Neural cell (in vitro differentiated cells): ENCODE data around the gene CD81. TPM values are rescaled to one million over a fixed set of nuclear protein-coding genes. Genes with fewer than 3 reads are reported as not detected.

Experiments used
- H2AFZ ChIP-seq: fragments of 200-600, 300-800 bp; sonication (generic), shearing (Covaris generic); 2 replicates; pipeline ENCODE4 v1.6.0; 2014; ENCODE audit warnings: low read depth, mild to moderate bottlenecking, antibody characterized with exemption, low read length, moderate library complexity
- H3F3A ChIP-seq: fragments of 200-600 bp; shearing (Covaris generic); 2 replicates; pipeline ENCODE4 v1.6.1; 2016; ENCODE audit warnings: mild to moderate bottlenecking, moderate library complexity, mixed read lengths, antibody characterized with exemption, low read length; ENCODE audit not compliant: insufficient read depth, poor library complexity, severe bottlenecking
- H3K27ac ChIP-seq: fragments of 200-600, 300-800 bp; sonication (generic), shearing (Covaris generic); 2 replicates; pipeline ENCODE4 v1.5.1; 2014; ENCODE audit warnings: mild to moderate bottlenecking, low read length, moderate library complexity
- H3K27me3 ChIP-seq: fragments of 300-800, 200-600 bp; sonication (generic), shearing (Covaris generic); 2 replicates; pipeline ENCODE4 v1.6.0; 2014; ENCODE audit warnings: mild to moderate bottlenecking, low read depth, low read length, moderate library complexity; ENCODE audit not compliant: insufficient read depth
- H3K36me3 ChIP-seq: fragments of 300-800, 200-600 bp; sonication (generic), shearing (Covaris generic); 2 replicates; pipeline ENCODE4 v1.5.1; 2014; ENCODE audit warnings: mild to moderate bottlenecking, antibody characterized with exemption, low read length, moderate library complexity; ENCODE audit not compliant: insufficient read depth
- H3K4me2 ChIP-seq: fragments of 300-800, 200-600 bp; sonication (generic), shearing (Covaris generic); 2 replicates; pipeline ENCODE4 v1.6.0; 2014; ENCODE audit warnings: mild to moderate bottlenecking, low read length
- H3K4me3 ChIP-seq: fragments of 300-800, 200-600 bp; sonication (generic), shearing (Covaris generic); 2 replicates; pipeline ENCODE4 v1.5.1; 2014; ENCODE audit warnings: mild to moderate bottlenecking, low read length, moderate library complexity
- H3K79me2 ChIP-seq: fragments of 200-600 bp; shearing (Covaris generic); replicated peaks from 2 replicates; pipeline ENCODE4 v1.6.0; 2014; ENCODE audit warnings: mild to moderate bottlenecking, low read length, moderate library complexity; ENCODE audit not compliant: insufficient read depth
- H3K9ac ChIP-seq: fragments of 300-800, 200-600 bp; sonication (generic), shearing (Covaris generic); 2 replicates; pipeline ENCODE4 v1.6.1; 2016; ENCODE audit warnings: mild to moderate bottlenecking, low read length, mixed read lengths
- H3K9me2 ChIP-seq: fragments of 200-600 bp; shearing (Covaris generic); 2 replicates; pipeline ENCODE4 v1.6.1; 2016; ENCODE audit warnings: mild to moderate bottlenecking, low read length, mixed read lengths; ENCODE audit not compliant: insufficient read depth
- H3K9me3 ChIP-seq: fragments of 200-600, 300-800 bp; sonication (generic), shearing (Covaris generic); 2 replicates; pipeline ENCODE4 v1.6.1; 2016; ENCODE audit warnings: mild to moderate bottlenecking, mixed run types, low read length, moderate library complexity, mixed read lengths
- H4K20me1 ChIP-seq: fragments of 200-600 bp; shearing (Covaris generic); 2 replicates; pipeline ENCODE4 v1.6.1; 2016; ENCODE audit warnings: mild to moderate bottlenecking, mixed run types; ENCODE audit not compliant: insufficient read depth
- CTCF ChIP-seq: fragments of 450-650 bp; IDR thresholded peaks from 2 replicates; pipeline ENCODE4 v1.5.1; 2014; ENCODE audit warnings: antibody characterized with exemption, mild to moderate bottlenecking, moderate library complexity; ENCODE audit not compliant: poor library complexity, severe bottlenecking
- EP300 ChIP-seq: fragments of 450-650 bp; conservative IDR thresholded peaks from 2 replicates; pipeline ENCODE4 v1.6.1; 2014; ENCODE audit warnings: antibody characterized with exemption, mild to moderate bottlenecking, moderate library complexity; ENCODE audit not compliant: poor library complexity, severe bottlenecking
- EZH2 ChIP-seq: fragments of 200-600, 300-800 bp; shearing (Covaris generic), sonication (generic); IDR thresholded peaks from 2 replicates; pipeline ENCODE4 v1.6.1; 2014; ENCODE audit warnings: antibody characterized with exemption, low read length, borderline replicate concordance, mild to moderate bottlenecking; ENCODE audit not compliant: insufficient read depth, poor library complexity, severe bottlenecking
- MXI1 ChIP-seq: fragments of 450-650 bp; conservative IDR thresholded peaks from 2 replicates; pipeline ENCODE4 v1.6.1; 2014; ENCODE audit warnings: antibody characterized with exemption, mild to moderate bottlenecking; ENCODE audit not compliant: poor library complexity, severe bottlenecking
- POLR2AphosphoS5 ChIP-seq: IDR thresholded peaks from 2 replicates; pipeline ENCODE4 v1.6.1; 2012
- RAD21 ChIP-seq: fragments of 450-650 bp; conservative IDR thresholded peaks from 2 replicates; pipeline ENCODE4 v1.6.1; 2014; ENCODE audit warnings: antibody characterized with exemption, mild to moderate bottlenecking, moderate library complexity
- REST ChIP-seq: IDR thresholded peaks from 2 replicates; pipeline ENCODE4 v1.6.1; 2012; ENCODE audit warnings: borderline replicate concordance
- SMC3 ChIP-seq: fragments of 450-650 bp; conservative IDR thresholded peaks from 2 replicates; pipeline ENCODE4 v1.6.1; 2014; ENCODE audit warnings: antibody characterized with exemption, mild to moderate bottlenecking, moderate library complexity; ENCODE audit not compliant: poor library complexity
- TAF1 ChIP-seq: IDR thresholded peaks from 2 replicates; pipeline ENCODE4 v1.6.1; 2012; ENCODE audit warnings: low read depth
- polyA plus RNA-seq: library from polyadenylated mRNA; depleted of rRNA; stranded (reverse); fragments of >200 nt; gene quantifications from 2 replicates; pipeline ENCODE4 v1.2.3, GENCODE V29; 2014

CD81 gene
- polyA plus RNA-seq, 1 donor from 2014 or later: 97.8 TPM

- H3K4me2 ChIP-seq: no peak overlapping the region
- no peaks in the 10 kb centered on the region for H4K20me1 ChIP-seq
- no peak for TF ChIP-seq SMC3
- no peak for TF ChIP-seq EP300
- TF ChIP-seq TAF1: no peak
- no peak for TF ChIP-seq MXI1
- TF ChIP-seq RAD21: no peak
- no peak for TF ChIP-seq EZH2
- TF ChIP-seq CTCF: no peak
- TF ChIP-seq POLR2AphosphoS5: no peak
- TF ChIP-seq REST: no peak
- no peak overlapping the region for H3K4me3 ChIP-seq
- H2AFZ ChIP-seq: no peak overlapping the region
- no peaks in the 10 kb centered on the region for H3F3A ChIP-seq
- no peak overlapping the region for H3K9ac ChIP-seq
- H3K79me2 ChIP-seq: no peaks in the 10 kb centered on the region
- no peaks in the 10 kb centered on the region for H3K36me3 ChIP-seq
- H3K9me3 ChIP-seq: peaks cover 4% of the 10 kb centered on the region
- H3K9me2 ChIP-seq: no peaks in the 10 kb centered on the region
- no peaks in the 10 kb centered on the region for H3K27me3 ChIP-seq
- no peak overlapping the region for H3K27ac ChIP-seq
Observed at GRCh38 chr11:2342557-2342956, 34.6 kb upstream of the CD81 start.

GRCh38 chr11:2342981-2343380 is 34.1 kb upstream of the CD81 start:
- Histone ChIP-seq H2AFZ (no peak overlapping the region), H3K4me3 (no peak overlapping the region), H3K27ac (no peak overlapping the region), H3K9ac (no peak overlapping the region), H3K79me2 (no peaks in the 10 kb centered on the region), H3K4me2 (no peak overlapping the region), H3F3A (no peaks in the 10 kb centered on the region), H4K20me1 (no peaks in the 10 kb centered on the region), H3K27me3 (no peaks in the 10 kb centered on the region), H3K9me3 (peaks cover 4% of the 10 kb centered on the region), H3K9me2 (no peaks in the 10 kb centered on the region), H3K36me3 (no peaks in the 10 kb centered on the region)
- TF ChIP-seq REST (no peak), CTCF (no peak), POLR2AphosphoS5 (no peak), RAD21 (no peak), MXI1 (no peak), SMC3 (no peak), EZH2 (no peak), TAF1 (no peak), EP300 (no peak)
